GM21360 (cell line): ENCODE results near the gene AP2S1.
A peak's percentile ranks its signal among the peaks of the same experiment; 100 is the strongest.
"Not testable (repeated sequence)": the region's sequence is repeated elsewhere in the genome, so short reads cannot be mapped to it uniquely, and the experiment has no call there.

ENCODE experiments used
- ATAC-seq: cut with Tn5 transposase; IDR thresholded peaks from one replicate; pipeline ENCODE4 v1.9.1; 2021; ENCODE audit warnings: mild to moderate bottlenecking, moderate library complexity; ENCODE audit not compliant: unreplicated experiment

AP2S1 gene

DNA sequence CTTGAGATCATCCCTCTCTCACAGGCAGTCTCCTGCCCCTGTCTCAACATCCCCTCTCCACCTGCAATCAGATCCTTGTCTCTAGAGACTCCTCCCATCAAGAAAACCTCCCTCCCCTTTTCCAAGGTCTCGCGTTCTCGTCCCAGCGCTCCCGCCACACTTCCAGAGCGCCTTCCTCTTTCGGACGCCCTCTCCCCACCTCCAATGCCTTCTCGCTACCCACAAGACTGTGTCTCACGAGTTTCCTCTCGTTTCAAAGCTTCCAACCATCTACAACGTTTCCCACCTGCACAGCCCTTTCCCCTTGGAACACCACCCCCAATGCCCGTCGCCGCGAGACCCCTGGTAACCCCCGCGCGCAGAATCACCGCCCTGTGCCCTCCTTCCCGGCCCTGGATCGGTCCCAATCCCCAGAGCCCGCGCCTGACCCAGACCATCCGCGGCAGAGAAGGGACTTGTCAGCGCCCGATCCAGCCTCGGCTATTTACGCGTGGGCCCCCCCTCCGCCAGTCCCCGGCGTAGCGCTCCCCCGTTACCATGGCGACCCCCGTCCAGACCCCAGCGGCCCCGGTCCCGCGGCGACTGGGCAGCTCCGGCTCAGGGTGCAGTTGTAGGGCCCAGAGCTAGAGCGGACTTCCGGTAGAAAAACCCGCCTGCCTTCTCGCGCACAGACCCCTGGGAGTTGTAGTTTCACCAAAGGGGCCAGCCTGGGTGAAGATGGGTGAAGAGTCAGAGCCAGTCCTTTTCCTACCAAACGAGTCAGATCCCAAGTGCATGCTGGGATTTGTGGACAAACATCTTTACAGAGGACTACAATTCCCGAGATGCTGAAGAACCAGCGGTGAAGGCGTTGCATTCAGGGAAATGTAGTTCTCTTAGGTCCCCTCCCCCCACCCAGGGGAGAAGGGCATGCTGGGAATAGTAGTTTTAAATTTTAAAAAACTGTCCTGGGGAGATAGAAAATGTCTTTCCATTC lies at the start of gene AP2S1:
AP2S1 (minus strand) TSS at position 619 of the 976 bp plus-strand sequence; CDS start at position 539, 80 bp downstream.
- peak; percentile 88 for ATAC-seq

DNA sequence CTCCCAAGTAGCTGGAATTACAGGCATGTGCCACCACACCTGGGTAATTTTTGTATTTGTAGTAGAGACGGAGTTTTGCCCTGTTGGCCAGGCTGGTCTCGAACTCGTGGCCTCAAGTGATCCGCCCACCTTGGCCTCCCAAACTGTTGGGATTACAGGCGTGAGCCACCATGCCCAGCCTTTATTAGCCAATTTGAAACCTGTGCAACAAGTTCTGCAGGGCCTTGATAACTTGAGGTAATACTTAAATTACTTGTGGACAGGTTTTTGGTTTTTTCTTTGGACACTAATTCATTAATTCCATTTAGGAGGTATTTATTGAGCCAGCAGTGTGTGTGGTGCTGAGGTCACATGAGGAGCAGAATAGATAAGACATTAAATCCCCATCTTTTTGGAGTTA lies 49.7 kb upstream of the AP2S1 start:
- no peak for ATAC-seq

DNA sequence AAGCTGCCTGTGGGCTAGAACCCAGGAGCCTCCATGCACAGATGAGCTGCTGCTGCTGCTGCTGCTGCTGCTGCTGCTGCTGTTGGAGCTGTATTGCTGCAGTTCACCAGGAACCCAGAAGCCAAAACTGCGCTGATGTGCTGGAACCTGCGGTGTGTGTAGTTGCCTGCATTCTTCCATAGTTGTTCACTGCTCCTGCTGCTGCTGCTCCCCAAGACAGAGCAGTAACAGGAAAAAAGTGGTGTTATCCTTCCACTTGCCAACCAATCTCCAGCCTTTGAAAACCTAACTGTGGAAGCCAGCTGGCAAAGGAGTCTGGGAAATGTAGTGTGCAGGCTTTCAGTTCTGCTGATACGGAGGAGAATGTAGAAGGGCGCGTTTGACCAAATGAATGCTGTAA lies 48.1 kb upstream of the AP2S1 start:
- ATAC-seq, result no peak

DNA sequence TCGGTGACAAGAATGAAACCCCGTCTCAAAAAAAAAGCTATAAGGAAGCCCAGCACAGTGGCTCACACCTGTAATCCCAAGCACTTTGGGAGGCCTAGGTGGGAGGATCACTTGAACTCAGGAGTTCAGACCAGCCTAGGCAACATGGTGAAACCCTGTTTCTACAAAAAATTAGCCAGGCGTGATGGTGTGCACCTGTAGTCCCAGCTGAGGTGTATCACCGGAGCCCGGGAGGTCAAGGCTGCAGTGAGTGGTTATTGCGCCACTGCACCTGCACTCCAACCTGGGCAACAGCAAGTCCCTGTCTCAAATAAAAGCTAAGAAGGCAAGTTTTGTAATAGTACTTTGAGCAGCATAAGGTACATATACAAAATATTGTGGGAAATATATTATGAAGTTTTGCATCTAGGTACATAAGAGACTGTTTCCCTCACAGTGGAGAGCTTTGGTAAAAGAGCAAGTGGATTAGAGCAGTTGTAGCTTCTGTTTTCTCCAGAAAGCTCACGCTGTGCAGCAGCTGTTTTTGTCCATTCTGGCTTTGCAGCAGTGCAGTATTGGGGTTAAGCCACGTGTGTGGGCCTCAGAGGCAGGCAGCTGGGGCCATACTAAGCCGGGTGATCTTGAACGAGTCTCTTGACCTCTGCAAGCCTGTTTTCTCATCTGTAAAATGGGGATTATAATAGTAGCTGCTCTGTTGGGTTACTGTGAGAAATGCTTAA lies 45.6 kb upstream of the AP2S1 start:
- no peak for ATAC-seq

DNA sequence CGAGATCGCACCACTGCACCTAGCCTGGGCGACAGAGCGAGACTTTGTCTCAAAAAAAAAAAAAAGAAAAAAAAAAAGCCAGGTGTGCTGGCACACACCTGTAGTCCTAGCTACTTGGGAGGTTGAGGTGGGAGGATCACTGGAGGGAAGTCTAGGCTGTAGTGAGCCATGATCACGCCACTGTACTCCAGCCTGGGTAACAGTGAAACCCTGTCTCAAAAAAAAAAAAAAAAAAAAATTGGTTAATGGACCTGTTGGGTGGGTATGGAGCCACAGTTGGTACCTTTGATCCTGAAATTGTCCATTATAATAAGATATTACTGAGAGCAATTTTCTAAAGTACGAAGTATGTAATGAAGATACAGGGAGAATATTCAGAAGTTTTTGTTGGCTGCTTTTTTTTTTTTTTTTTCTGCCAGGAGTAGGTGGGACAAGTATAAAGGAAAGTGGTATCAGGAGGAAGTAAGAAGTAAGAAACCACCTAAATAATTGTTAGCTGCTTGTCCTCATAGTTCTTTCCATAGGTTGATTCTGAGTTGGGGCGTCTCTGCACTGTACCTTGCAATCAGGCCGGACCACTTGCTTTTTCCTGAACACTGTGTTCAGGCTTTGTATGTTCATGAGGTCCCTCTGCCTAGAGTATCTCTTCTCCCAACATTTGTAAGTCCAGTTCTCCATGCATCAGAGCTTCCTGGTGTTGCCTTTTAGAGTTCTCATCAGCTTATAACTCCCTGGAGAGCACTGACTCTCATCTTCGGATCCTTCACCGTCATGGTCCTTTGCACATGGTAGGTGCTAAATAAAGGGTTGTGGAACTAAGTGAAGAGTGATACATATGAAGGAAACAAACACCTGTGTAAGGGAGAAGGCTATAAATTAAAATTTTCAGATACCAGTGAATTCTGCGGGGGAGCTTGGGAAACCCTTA lies 41.9 kb upstream of the AP2S1 start:
- no peak for ATAC-seq

DNA sequence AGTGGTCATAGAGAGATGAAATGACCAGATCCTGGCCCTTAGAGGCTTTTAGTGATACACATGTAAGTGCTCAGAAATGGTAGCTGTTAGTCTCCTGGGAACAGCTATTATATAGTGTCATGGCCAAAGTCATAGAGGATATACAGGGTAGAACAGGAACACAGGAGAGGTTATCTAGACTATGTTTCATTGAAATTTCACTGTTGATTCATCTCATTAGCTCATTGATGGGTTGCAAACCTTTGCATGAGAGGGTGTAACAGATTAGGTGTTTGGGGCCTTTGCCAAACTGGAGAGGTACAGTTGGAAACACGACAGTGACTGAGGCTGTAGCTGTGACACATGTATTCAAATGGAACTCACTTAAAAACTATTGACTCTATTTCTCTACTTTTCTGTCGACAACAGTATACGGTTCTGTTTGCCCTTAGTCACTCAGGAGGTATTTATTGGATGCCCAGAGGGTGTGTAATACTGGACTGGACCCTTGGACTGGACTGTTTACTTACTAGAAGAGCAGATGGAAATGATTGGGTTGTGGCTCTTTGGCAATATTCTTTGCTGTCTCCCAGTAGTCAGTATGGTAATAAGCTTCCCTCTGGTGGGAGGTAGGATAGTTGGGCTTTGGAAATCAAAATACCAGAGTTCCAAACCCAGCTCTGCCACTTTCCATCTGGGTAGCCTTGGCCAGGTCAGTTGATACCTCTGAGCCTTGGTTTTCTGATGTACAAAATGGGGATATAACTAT lies 40.0 kb upstream of the AP2S1 start:
- ATAC-seq, result no peak

DNA sequence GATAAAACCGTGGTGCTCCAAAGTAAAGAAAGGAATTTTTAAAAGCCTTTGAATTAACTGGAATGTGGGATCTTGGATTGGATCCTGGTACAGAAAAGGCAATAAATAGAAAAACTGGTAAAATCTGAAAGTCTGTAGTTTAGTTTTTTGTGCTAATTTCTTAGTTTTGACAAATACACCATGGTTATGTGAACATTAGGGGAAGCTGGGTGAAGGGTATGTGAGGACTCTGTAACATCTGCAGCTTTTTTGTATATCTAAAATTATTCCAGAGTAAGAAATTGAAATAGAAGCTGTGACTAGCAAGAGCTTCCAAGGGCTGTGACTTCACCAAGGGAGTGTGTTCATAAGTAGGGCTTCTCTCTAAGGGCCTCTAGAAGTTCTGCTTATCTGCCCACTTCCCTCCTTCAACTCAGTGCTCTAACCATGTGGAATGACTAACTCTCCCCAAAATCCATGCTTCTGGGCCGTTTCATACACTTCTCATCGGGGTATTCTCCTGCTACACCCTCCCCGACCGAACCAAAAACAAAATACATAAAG lies 36.7 kb upstream of the AP2S1 start:
- ATAC-seq, result no peak

DNA sequence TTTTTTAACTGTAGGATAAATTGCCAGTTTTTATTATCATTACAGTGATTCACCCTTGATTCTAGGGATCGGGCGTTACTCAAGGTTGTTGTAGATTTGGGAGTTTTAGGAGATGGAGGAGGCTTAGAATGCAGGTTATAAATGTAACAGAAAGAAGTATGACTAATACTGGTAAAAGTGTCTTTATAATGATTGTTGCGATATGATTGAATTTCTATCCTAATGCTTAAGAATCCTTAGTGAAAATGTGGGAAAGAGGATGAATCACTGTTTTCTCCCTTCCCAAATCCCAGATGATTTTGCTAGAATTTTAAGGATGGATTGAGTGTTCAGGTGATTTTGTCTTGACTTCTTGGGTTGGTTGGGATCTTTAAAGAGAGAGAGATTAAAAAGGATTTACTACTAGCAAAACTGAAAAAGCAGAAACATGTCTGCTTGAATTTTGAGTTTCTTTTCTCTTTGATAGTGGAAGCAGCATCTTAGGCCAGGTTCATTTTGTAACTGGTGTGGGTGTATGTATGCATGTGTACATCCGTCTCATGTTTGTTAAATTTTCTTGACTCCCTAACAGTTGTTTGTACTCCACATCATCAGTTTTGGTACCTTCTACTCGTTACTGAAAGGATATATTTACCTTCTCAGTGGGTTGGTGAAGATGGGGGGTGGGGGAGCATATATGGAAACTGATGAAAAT lies 36.0 kb upstream of the AP2S1 start:
- no peak for ATAC-seq

DNA sequence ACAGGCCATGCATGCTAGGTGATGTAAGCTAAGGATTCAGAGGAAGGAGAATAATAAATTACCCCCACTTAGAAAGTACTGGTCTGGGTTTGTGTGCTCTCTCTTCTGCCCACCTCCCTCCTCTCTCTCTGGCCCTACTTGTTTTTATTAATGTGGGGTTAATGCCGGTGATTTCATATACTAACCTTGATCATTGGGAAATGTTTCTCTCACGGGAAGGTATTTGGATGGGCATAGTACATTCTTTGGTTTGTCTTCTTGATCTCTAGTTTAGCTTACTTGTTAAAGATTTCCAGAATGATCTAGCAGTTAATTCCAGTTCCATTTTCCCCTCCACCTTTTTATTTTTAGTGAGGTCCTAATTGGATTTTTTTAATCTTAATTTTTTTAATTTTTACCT lies 34.8 kb upstream of the AP2S1 start:
- no peak for ATAC-seq

DNA sequence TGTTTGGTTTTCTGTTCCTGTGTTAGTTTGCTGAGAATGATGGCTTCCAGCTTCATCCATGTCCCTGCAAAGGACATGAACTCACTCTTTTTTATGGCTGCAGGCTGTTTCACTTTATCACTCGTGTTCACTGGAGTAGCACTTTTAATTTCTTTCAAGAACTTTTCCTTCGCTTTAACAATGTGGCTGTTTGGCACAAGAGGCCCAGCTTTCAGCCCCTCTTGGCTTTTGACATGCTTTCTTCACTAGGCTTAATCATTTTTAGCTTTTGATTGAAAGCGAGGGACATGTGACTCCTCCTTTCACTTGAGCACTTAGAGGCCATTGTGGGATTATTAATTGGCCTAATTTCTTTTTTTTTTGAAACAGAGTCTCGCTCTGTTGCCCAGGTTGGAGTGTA lies 32.1 kb upstream of the AP2S1 start:
- ATAC-seq, result not testable (repeated sequence)

DNA sequence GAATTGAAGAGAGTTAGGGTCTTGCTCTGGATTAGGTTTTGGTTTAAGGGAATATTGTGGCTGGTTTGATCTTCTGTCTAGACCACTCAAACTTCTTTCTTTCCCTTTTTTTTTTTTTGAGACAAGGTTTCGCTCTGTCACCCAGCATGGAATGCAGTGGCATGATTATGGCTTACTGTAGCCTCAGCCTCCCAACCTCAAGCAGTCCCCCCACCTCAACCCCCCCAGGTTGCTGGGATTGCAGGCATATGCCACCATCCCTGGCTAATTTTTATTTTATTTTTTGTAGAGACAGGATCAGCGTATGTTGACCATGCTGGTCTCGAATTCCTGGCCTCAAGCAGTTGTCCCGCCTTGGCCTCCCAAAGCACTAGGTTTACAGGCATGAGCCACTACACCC lies 31.4 kb upstream of the AP2S1 start:
- ATAC-seq, result no peak

DNA sequence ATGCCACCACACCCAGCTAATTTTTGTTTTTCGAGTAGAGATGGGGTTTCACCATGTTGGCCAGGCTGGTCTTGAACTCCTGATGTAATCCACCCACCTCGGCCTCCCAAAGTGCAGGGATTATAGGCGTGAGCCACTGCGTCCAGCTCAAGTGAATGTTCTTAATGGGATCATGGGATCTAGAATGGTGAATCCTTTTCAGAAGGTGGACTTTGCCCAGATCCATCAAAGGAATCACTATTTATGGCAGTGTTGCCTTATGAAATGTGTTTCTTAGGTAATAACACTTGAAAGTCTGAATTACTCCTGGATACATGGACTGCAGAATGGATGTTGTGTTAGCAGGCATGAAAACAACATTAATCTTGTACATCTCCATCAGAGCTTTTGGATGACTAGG lies 30.4 kb upstream of the AP2S1 start:
- ATAC-seq, result no peak

DNA sequence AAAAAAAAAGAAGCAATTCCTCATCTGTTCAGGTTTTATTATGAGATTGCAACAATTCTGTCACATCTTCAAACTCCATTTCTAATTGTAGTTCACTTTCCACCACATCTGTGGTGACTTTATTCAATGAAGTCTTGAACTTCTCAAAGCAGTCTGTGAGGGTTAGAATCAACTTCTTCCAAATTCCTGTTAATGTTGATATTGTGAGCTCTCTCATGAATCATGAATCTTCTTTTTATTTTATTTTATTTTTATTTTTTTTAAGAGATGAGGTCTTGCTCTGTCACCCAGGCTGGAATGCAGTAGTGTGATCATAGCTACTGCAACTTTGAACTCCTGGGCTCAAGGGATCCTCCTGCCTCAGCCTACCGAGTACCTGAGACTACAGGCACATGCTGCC lies 29.8 kb upstream of the AP2S1 start:
- no peak for ATAC-seq

DNA sequence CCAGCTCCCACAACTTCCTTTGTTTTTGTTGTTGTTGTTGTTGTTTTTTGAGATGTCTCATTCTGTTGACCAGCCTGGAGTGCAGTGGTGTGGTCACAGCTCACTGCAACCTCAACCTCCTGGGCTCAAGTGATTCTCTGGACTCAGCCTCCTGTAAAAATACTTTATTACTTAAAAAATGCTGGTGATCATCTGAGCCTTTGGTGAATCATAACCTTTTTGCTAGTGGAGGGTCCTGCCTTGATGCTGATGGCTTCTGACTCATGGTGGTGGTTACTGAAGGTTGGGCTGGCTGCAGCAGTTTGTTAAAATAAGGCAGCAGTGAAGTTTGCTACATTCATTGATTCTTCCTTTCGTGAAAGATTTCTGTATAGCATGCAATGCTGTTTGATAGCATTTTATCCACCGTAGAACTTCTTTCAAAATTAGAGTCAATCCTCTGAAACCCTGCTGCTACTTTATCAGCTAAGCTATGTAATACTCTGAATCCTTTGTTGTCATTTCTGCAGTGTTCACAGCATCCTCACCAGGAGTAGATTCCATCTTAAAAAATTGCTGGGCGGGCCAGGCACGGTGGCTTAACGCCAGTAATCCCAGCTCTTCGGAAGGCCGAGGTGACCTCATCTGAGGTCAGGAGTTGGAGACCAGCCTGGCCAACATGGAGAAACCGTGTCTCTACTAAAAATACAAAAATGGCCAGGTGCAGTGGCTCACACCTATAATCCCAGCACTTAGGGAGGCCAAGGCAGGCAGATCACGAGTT lies 28.1 kb upstream of the AP2S1 start:
- ATAC-seq, result no peak

DNA sequence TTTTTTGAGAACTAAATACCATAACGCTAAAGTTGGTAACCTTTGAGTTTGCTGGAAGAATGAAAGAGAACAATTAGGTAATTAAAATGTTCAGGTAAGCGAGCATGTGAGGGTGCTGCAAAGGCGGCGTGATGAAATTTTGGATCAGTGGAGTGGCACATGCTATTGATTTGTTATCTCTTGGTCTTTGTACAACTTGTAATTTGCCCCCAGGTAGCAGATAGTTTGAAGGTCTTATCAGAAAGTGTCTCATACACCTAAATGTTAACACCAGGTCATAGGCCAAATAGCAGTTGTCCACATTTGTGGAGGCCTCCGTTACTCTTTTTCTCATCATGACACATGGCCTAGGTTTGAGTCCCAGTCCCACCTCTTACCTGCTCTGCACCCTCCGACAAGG lies 25.0 kb upstream of the AP2S1 start:
- no peak for ATAC-seq

DNA sequence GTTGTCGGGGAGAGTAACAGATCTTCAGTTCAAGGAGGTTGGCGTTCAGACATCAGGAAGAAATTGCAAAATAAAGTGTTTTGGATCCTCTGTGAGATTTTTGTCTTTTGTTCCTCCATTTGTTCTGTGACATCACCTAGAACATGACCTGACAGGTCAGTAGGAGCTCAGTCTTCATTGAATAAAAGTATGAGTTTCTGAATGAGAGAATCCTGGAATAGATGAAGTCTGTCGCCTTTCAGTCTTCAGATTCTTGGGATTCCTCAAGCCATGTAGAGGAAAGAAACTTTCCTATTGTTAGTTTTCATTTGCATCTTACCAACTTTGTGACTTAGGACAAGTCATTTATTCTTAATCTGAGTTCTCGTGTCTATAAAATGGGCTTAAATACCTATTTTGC lies 24.6 kb upstream of the AP2S1 start:
- ATAC-seq, result no peak

DNA sequence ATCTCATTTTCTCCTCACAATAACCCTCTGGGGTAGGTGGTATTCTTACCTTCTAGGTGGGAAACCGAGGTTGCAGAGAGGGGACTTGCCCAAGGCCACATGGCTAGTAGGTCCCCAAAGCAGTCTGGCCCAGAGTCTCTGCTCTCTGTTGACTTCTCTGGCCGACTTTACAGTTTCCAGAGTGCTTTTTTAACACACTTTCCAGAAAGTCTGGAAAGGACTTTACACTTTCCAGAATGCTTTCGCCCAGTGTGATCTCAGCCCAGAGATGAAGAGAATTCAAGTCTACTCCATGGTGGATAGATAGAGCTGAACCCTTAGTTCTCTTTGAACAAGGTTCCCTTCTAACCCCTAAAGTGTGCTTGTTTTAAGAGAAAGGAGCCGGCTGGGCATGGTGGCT lies 22.3 kb upstream of the AP2S1 start:
- no peak for ATAC-seq

DNA sequence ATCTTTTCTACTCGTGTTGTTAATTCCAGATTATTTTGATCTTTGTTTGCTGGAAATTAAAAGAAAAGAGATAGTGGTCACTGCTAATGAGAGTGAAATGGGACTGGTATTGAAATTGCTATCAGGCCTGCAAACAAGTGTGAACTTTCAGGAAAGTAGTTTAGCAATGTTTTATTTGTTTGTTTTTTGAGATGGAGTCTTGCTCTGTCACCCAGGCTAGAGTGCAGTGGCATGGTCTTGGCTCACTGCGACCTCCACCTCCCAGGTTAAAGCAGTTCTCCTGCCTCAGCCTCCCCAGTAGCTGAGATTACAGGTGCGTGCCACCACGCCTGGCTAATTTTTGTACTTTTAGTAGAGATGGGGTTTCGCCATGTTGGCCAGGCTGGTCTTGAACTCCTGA lies 20.5 kb upstream of the AP2S1 start:
- not testable (repeated sequence) for ATAC-seq
